ENCODE measurements around the gene TFCP2. TPM values are rescaled to one million over a fixed set of nuclear protein-coding genes. Genes with fewer than 3 reads are reported as not detected.

TFCP2 gene
- total and polyA plus RNA-seq, 2 of the 13 experiments (the other 11 are each of a cell fraction or from before 2014, with no cell fraction given): 7.6 to 10.0 TPM

GRCh38 chr12:51083126-51083833, 89.7 kb downstream of the TFCP2 start, which contains the start of gene CSRNP2:
TSS of gene CSRNP2 (minus strand) at chr12:51083596. CDS start at chr12:51076561, 7,035 bp downstream.
- H3K4me3 ChIP-seq (replicated peaks in 1 of 3; ENCODE audit: insufficient read depth in 1 of 3, low read depth in 2 of 3, low read length in 3 of 3): peak within 1 kb of the TSS; percentile 83 to 88 (median 88)
- DNase-seq (ENCODE audit: low spot score) (peak; percentile 87), FAIRE-seq (peak; percentile 46), ATAC-seq (peak; percentile 99)
- intact Hi-C loops (cut with micrococcal nuclease; ENCODE audit: unreplicated experiment): loop anchor here (1.0 kb wide), 1 partner anchor 35 kb away; the partner anchor contains the start of gene LETMD1
- H3K9ac ChIP-seq (ENCODE audit: insufficient read depth, low read depth, low read length): peak within 1 kb of the TSS; percentile 75
- no TSS peak for BruUV-seq (replicated peaks)
- H3K27ac ChIP-seq (ENCODE audit: extremely low read length, insufficient read depth, low read length): peak within 1 kb of the TSS; percentile 70
- H4K20me1 ChIP-seq (ENCODE audit: insufficient read depth, low read length): no peaks in the 10 kb centered on the region
- H3K36me3 ChIP-seq (replicated peaks in 1 of 2; ENCODE audit: control insufficient read depth in 1 of 2, insufficient read depth in 2 of 2, low read length in 2 of 2): no peaks in the 10 kb centered on the region
- in situ Hi-C loops (cut with HindIII; ENCODE audit: extremely low pct_ligation_motif_present, low pct_unique_long_range_greater_than_20kb): no loop called here
- no peaks in the 10 kb centered on the region; a peak in 1 of 5 replicates for H3K27me3 ChIP-seq (ENCODE audit: control insufficient read depth in 1 of 2, insufficient read depth in 2 of 2, low read length in 2 of 2)
- H3K4me2 ChIP-seq (ENCODE audit: low read depth, low read length): peak within 1 kb of the TSS; percentile 99
- WGBS (ENCODE audit: low lambda C conversion rate): under 1% methylated on average over 31 of the region's 74 CpGs
- no peaks in the 10 kb centered on the region for H3K9me3 ChIP-seq (ENCODE audit: low read length)
- peaks cover 15% of the 10 kb centered on the region for H3K4me1 ChIP-seq (ENCODE audit: insufficient read depth, low read length)
- H2AFZ ChIP-seq (ENCODE audit: low read length): peak within 1 kb of the TSS; percentile 76
- POLR2A ChIA-PET: interaction anchor here (0.6 to 3.2 kb wide), 21 partner anchors 8 to 580 kb away, joined by 3 to 24 read pairs (median 4); partner anchors contain the start of genes ATF1, DAZAP2, POU6F1 and SLC11A2
- H3K79me2 ChIP-seq (ENCODE audit: insufficient read depth, low read length): peaks cover 15% of the 10 kb centered on the region
- CTCF ChIA-PET (ENCODE audit: low intra/inter-chr PET ratio, low total read pairs): no interaction called here
- TF ChIP-seq ATF4 (CRISPR knock-in tag; IDR thresholded peaks at IDR 0.05) (no peak; a peak in 1 of 4 replicates), ZNF563 (CRISPR knock-in tag; IDR thresholded peaks at IDR 0.05) (peak; percentile 85), ZNF235 (CRISPR knock-in tag; IDR thresholded peaks at IDR 0.05; ENCODE audit: borderline replicate concordance) (0 out of 2 replicates have a peak, but pooled peaks have one; percentile 68), FOXP1 (IDR thresholded peaks at IDR 0.05) (no peak), FOXP1 (CRISPR knock-in tag; IDR thresholded peaks at IDR 0.05) (no peak), ZBTB8A (CRISPR knock-in tag; IDR thresholded peaks at IDR 0.05; ENCODE audit: borderline replicate concordance, low read depth) (no peak), ZNF891 (CRISPR knock-in tag; IDR thresholded peaks at IDR 0.05) (peak; percentile 58; the same call in 1 of the 2 replicates), GZF1 (CRISPR knock-in tag; IDR thresholded peaks at IDR 0.05) (peak; percentile 69), NFYC (CRISPR knock-in tag; IDR thresholded peaks at IDR 0.05) (peak; percentile 28; the same call in 1 of the 2 replicates), PHB2 (IDR thresholded peaks at IDR 0.05; ENCODE audit: partially characterized antibody) (no peak), ETV6 (CRISPR knock-in tag; conservative IDR thresholded peaks at IDR 0.05) (peak; percentile 75; the same call in 1 of the 2 replicates), PATZ1 (CRISPR knock-in tag; IDR thresholded peaks at IDR 0.05) (peak; percentile 41), NRL (CRISPR knock-in tag; IDR thresholded peaks at IDR 0.05; ENCODE audit: borderline replicate concordance) (no peak), THRA (CRISPR knock-in tag; IDR thresholded peaks at IDR 0.05; ENCODE audit: borderline replicate concordance) (no peak), TFDP1 (CRISPR knock-in tag; IDR thresholded peaks at IDR 0.05; ENCODE audit: borderline replicate concordance) (peak; percentile 71; the same call in 1 of the 2 replicates), ZNF780A (CRISPR knock-in tag; IDR thresholded peaks at IDR 0.05) (peak; percentile 72; the same call in 1 of the 2 replicates), ARNT2 (CRISPR knock-in tag; IDR thresholded peaks at IDR 0.05; ENCODE audit: low read depth) (peak; percentile 89; the same call in 1 of the 2 replicates)

All from HepG2 (cell line).